Endodermal cell (in vitro differentiated cells): ENCODE results near the gene MARCHF10. TPM values are rescaled to one million over a fixed set of nuclear protein-coding genes. Genes with fewer than 3 reads are reported as not detected.
"Not testable (repeated sequence)": the region's sequence is repeated elsewhere in the genome, so short reads cannot be mapped to it uniquely, and the experiment has no call there.

Source experiments
- DNase-seq: peaks from one replicate; pipeline ENCODE4 v3.0.0-alpha.2; 2017
- H3K27ac ChIP-seq: 2 replicates; pipeline ENCODE4 v1.5.1; 2013; ENCODE audit warnings: mild to moderate bottlenecking, low read depth, low read length, moderate library complexity
- H3K27me3 ChIP-seq: 2 replicates; pipeline ENCODE4 v1.6.1; 2013; ENCODE audit warnings: mild to moderate bottlenecking, low read length, moderate library complexity; ENCODE audit not compliant: insufficient read depth, control insufficient read depth, poor library complexity, severe bottlenecking
- H3K36me3 ChIP-seq: 2 replicates; pipeline ENCODE4 v1.7.0; 2013; ENCODE audit warnings: mild to moderate bottlenecking, low read length, moderate library complexity; ENCODE audit not compliant: control insufficient read depth, insufficient read depth
- H3K4me1 ChIP-seq: one replicate; pipeline ENCODE4 v1.7.0; 2013; ENCODE audit warnings: low read length; ENCODE audit not compliant: control insufficient read depth, insufficient read depth
- H3K4me3 ChIP-seq: 2 replicates; pipeline ENCODE4 v1.5.1; 2013; ENCODE audit warnings: mild to moderate bottlenecking, low read length, moderate library complexity
- H3K9ac ChIP-seq: 2 replicates; pipeline ENCODE4 v1.6.1; 2013; ENCODE audit warnings: mild to moderate bottlenecking, low read length, moderate library complexity; ENCODE audit not compliant: poor library complexity, severe bottlenecking; ENCODE audit errors: extremely low read depth
- H3K9me3 ChIP-seq: 2 replicates; pipeline ENCODE4 v1.6.1; 2013; ENCODE audit warnings: mild to moderate bottlenecking, low read length, moderate library complexity; ENCODE audit not compliant: control insufficient read depth
- H3K27ac Mint-ChIP-seq: 2 replicates; pipeline ENCODE4 v1.8.0; 2020; ENCODE audit warnings: mixed read lengths
- H3K27me3 Mint-ChIP-seq: 2 replicates; pipeline ENCODE4 v1.8.0; 2021; ENCODE audit warnings: mild to moderate bottlenecking, mixed read lengths; ENCODE audit not compliant: insufficient read depth
- H3K36me3 Mint-ChIP-seq: 2 replicates; pipeline ENCODE4 v1.8.0; 2020; ENCODE audit warnings: low read depth, mixed read lengths
- H3K4me1 Mint-ChIP-seq: 2 replicates; pipeline ENCODE4 v1.8.0; 2020; ENCODE audit warnings: mixed read lengths
- H3K4me3 Mint-ChIP-seq: 2 replicates; pipeline ENCODE4 v1.8.0; 2020; ENCODE audit warnings: mild to moderate bottlenecking, moderate library complexity, mixed read lengths
- H3K9me3 Mint-ChIP-seq: 2 replicates; pipeline ENCODE4 v1.8.0; 2020; ENCODE audit warnings: mild to moderate bottlenecking, mixed read lengths
- WGBS, 2 experiments: methylation state at CpG; one replicate each; pipeline versions ENCODE4 v1.1.5 to v1.1.7; 2013; ENCODE audit warnings: missing lambda C conversion rate in 2 of 2, mixed read lengths in 1 of 2; ENCODE audit not compliant: insufficient coverage in 1 of 2, insufficient read length in 1 of 2; 5-methylcytosine and 5-hydroxymethylcytosine counted together
- total RNA-seq, 2 donors: library from RNA; stranded (reverse); fragmentation: NEBNext Ultra II Directional in 1 of 2; extraction: Animal tissue kit (Norgen Biotek cat#: 25700) in 1 of 2; gene quantifications; 2 replicates in 1 of 2; 3 replicates in 1 of 2; pipeline ENCODE4 v1.2.1, GENCODE V29; 2021
- TF ChIP-seq, protein P1 (sequence below): fragments of 200-600 bp; sonication (generic); conservative IDR thresholded peaks from 2 replicates; pipeline ENCODE4 v1.5.0; 2021; ENCODE audit warnings: antibody characterized with exemption, mild to moderate bottlenecking

Gene MARCHF10
- total RNA-seq, 2 donors from 2014 or later = 0.57 to 1.7 TPM

DNA sequence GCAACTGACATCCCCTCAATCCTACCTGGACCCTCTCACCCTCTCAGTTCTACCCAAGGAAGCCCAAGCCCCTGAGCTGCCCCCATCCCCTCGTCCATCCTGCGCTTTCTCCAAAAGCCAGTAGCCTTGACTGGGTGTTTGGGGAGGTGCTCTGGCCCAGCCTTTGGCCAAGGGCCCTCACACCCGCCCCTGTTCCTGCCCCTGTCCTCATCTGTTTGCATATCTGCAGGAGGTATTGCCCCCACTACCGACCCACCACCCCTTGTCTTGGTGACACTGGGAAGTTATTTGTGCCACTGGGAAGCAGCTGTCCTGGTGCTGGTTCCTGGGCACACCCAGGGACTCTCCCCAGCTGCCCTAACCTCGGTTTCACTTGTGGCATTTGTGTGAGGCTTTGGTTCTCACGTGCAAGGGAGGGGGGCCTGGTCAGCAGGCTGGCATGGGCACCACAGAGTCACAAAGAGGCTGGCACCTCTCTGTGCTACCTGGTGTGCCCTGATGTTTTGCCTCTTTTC, 105.3 kb downstream of the MARCHF10 start:
- Histone ChIP-seq H3K4me3 (no peak overlapping the region), H3K36me3 (no peaks in the 10 kb centered on the region), H3K27ac (no peak overlapping the region), H3K9me3 (no peaks in the 10 kb centered on the region), H3K9ac (no peak overlapping the region), H3K27me3 (peaks cover 10% of the 10 kb centered on the region), H3K4me1 (peaks cover 9% of the 10 kb centered on the region)
- Mint-ChIP-seq H3K27ac (no peak overlapping the region), H3K36me3 (peaks cover 3% of the 10 kb centered on the region), H3K27me3 (peaks cover 31% of the 10 kb centered on the region), H3K4me1 (peaks cover 24% of the 10 kb centered on the region), H3K9me3 (peaks cover 8% of the 10 kb centered on the region), H3K4me3 (peak overlapping the region; percentile 78)
- TF ChIP-seq, protein P1, sequence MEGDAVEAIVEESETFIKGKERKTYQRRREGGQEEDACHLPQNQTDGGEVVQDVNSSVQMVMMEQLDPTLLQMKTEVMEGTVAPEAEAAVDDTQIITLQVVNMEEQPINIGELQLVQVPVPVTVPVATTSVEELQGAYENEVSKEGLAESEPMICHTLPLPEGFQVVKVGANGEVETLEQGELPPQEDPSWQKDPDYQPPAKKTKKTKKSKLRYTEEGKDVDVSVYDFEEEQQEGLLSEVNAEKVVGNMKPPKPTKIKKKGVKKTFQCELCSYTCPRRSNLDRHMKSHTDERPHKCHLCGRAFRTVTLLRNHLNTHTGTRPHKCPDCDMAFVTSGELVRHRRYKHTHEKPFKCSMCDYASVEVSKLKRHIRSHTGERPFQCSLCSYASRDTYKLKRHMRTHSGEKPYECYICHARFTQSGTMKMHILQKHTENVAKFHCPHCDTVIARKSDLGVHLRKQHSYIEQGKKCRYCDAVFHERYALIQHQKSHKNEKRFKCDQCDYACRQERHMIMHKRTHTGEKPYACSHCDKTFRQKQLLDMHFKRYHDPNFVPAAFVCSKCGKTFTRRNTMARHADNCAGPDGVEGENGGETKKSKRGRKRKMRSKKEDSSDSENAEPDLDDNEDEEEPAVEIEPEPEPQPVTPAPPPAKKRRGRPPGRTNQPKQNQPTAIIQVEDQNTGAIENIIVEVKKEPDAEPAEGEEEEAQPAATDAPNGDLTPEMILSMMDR = no peak
- peak; percentile 54 for DNase-seq
- 82 to 96% methylated on average over 4 to 6 of the region's 6 CpGs for WGBS, 2 experiments

DNA sequence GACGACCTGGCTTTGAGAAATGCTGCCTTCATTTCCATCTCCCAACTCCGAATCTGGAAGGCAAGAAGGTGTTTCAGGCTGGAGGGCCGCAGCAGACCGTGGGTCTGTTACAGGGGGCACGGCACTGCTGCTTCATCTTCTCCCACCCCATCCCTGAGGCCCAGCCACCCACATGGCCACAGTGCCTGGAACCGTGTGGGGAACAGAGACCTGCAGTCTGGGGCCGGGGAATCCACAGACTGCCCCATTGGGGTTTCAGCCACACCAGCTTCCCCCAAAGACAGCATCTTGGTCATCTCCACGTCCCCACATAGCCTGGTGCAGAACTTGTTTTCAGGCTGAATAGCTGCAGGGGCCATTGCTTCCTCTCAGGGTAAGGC, 106.4 kb downstream of the MARCHF10 start:
- peaks cover 24% of the 10 kb centered on the region for H3K27me3 Mint-ChIP-seq
- H3K4me1 ChIP-seq = peaks cover 9% of the 10 kb centered on the region
- H3K36me3 ChIP-seq = no peaks in the 10 kb centered on the region
- no peaks in the 10 kb centered on the region for H3K9me3 ChIP-seq
- no peak for DNase-seq
- H3K9ac ChIP-seq = no peak overlapping the region
- peaks cover 10% of the 10 kb centered on the region for H3K27me3 ChIP-seq
- no peak overlapping the region for H3K4me3 ChIP-seq
- TF ChIP-seq, protein P1 = no peak
- no peak overlapping the region for H3K27ac Mint-ChIP-seq
- H3K4me3 Mint-ChIP-seq = no peak overlapping the region
- no peaks in the 10 kb centered on the region for H3K36me3 Mint-ChIP-seq
- 84% methylated on average over 7 to 8 of the region's 8 CpGs for WGBS, 2 experiments
- H3K4me1 Mint-ChIP-seq = peaks cover 19% of the 10 kb centered on the region
- no peak overlapping the region for H3K27ac ChIP-seq
- H3K9me3 Mint-ChIP-seq = no peaks in the 10 kb centered on the region

- Mint-ChIP-seq H3K36me3 (no peaks in the 10 kb centered on the region), H3K9me3 (no peaks in the 10 kb centered on the region), H3K4me1 (peaks cover 14% of the 10 kb centered on the region), H3K27ac (no peak overlapping the region), H3K4me3 (no peak overlapping the region), H3K27me3 (peaks cover 19% of the 10 kb centered on the region)
- TF ChIP-seq, protein P1 = no peak
- Histone ChIP-seq H3K27me3 (peaks cover 10% of the 10 kb centered on the region), H3K9me3 (no peaks in the 10 kb centered on the region), H3K4me1 (peaks cover 8% of the 10 kb centered on the region), H3K27ac (no peak overlapping the region), H3K4me3 (no peak overlapping the region), H3K36me3 (no peaks in the 10 kb centered on the region), H3K9ac (no peak overlapping the region)
- DNase-seq = peak; percentile 54
- 80 to 88% methylated on average over 12 of the region's 12 CpGs for WGBS, 2 experiments
These were observed 107.0 kb downstream of the MARCHF10 start for GRCh38 chr17:62700964-62701705.

DNA sequence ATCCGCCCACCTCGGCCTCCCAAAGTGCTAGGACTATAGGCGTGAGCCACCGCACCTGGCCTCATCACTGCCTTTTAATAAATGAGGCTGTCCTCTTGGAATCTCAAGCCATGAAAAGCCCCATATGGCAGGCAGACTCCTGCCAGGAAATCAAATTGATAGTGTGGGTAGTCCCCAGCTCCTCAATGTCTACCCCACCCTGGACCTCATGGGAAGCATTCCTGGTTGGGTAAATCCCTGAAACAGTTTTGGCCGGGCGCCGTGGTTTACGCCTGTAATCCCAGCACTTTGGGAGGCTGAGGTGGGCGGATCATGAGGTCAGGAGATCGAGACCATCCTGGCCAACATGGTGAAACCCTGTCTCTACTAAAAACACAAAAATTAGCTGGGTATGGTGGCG, 109.7 kb downstream of the MARCHF10 start:
- not testable (repeated sequence) for H3K9me3 ChIP-seq, H3K27me3 ChIP-seq, H3K4me3 ChIP-seq, H3K9ac ChIP-seq, H3K4me3 Mint-ChIP-seq, H3K36me3 ChIP-seq, H3K9me3 Mint-ChIP-seq, H3K36me3 Mint-ChIP-seq, H3K27ac ChIP-seq, H3K4me1 ChIP-seq, H3K27ac Mint-ChIP-seq
- peaks cover 11% of the 10 kb centered on the region for H3K4me1 Mint-ChIP-seq
- peak; percentile 46 for DNase-seq
- WGBS, 2 experiments = 93% methylated on average over 8 to 11 of the region's 11 CpGs
- peaks cover 17% of the 10 kb centered on the region for H3K27me3 Mint-ChIP-seq
